RWPE1 (cell line): ENCODE measurements around the gene PCED1B.
"Not testable (repeated sequence)": the region's sequence is repeated elsewhere in the genome, so short reads cannot be mapped to it uniquely, and the experiment has no call there.

Source experiments
- CTCF ChIA-PET: fragments of 350-600 bp; sonication (Branson Sonifier 250); formaldehyde crosslinking; extraction: SDS; loops from one replicate; lab custom pipeline; 2021; lab: Yijun Ruan, JAX
- POLR2A ChIA-PET: fragments of 400-600 bp; formaldehyde crosslinking; extraction: SDS; loops from one replicate; lab custom pipeline; 2020; ENCODE audit warnings: antibody characterized with exemption; ENCODE audit not compliant: low non-redundant PET; lab: Yijun Ruan, JAX
- DNase-seq: peaks from one replicate; pipeline ENCODE4 v3.0.0; 2012; ENCODE audit warnings: low spot score
- H3K27ac ChIP-seq: fragments of 450-650 bp; 2 replicates; pipeline ENCODE4 v1.5.1; 2017
- TF ChIP-seq, protein P1 (sequence below): fragments of 450-650 bp; conservative IDR thresholded peaks from 2 replicates; pipeline ENCODE4 v1.5.1; 2017; ENCODE audit warnings: low read depth, mild to moderate bottlenecking

Gene PCED1B

DNA sequence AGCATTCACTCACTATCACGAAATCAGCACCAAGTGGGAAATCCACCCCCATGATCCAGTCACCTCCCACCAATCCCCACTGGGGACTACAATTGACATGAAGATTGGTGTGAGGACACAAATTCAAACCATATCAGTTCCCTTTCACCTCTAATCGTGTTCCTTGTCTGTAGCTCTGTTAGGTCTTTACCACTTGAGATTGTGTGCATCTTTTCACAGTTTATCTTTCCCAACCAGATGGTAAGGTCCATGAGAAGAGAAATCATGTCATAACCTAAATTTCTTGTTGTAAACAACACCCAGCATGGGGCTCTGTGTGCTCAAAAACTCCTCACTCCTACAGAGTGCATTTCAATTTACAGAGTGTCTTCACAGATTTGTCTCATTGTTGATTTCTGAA, 27.1 kb upstream of the PCED1B start:
- POLR2A ChIA-PET = no interaction called here
- H3K27ac ChIP-seq = no peak overlapping the region
- TF ChIP-seq, protein P1, sequence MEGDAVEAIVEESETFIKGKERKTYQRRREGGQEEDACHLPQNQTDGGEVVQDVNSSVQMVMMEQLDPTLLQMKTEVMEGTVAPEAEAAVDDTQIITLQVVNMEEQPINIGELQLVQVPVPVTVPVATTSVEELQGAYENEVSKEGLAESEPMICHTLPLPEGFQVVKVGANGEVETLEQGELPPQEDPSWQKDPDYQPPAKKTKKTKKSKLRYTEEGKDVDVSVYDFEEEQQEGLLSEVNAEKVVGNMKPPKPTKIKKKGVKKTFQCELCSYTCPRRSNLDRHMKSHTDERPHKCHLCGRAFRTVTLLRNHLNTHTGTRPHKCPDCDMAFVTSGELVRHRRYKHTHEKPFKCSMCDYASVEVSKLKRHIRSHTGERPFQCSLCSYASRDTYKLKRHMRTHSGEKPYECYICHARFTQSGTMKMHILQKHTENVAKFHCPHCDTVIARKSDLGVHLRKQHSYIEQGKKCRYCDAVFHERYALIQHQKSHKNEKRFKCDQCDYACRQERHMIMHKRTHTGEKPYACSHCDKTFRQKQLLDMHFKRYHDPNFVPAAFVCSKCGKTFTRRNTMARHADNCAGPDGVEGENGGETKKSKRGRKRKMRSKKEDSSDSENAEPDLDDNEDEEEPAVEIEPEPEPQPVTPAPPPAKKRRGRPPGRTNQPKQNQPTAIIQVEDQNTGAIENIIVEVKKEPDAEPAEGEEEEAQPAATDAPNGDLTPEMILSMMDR = no peak
- CTCF ChIA-PET = no interaction called here
- DNase-seq = no peak

DNA sequence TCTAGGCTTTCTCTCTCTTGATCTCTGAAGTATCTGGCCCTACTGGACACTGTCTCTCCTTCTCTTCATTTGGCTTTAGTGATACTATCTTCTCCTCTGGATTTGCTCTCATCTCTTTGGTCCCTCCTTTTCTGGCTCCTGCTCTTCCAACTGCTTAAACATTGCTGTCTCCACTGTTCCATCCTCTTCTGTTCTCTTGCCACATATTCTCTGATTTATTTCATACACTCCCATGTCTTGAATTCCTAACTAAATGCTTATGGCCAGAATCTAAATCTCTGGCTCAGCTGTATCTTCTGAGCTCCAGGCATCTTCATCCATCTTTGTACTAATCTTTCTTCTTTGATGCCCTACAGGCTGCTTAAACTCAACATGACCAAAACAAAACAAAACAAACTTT, 25.5 kb upstream of the PCED1B start:
- POLR2A ChIA-PET = no interaction called here
- no peak for DNase-seq
- TF ChIP-seq, protein P1 = no peak
- H3K27ac ChIP-seq = no peak overlapping the region
- CTCF ChIA-PET = interaction anchor here (1.4 kb wide), 1 partner anchor 17 kb away, joined by 5 read pairs; no protein-coding TSS in a partner anchor

DNA sequence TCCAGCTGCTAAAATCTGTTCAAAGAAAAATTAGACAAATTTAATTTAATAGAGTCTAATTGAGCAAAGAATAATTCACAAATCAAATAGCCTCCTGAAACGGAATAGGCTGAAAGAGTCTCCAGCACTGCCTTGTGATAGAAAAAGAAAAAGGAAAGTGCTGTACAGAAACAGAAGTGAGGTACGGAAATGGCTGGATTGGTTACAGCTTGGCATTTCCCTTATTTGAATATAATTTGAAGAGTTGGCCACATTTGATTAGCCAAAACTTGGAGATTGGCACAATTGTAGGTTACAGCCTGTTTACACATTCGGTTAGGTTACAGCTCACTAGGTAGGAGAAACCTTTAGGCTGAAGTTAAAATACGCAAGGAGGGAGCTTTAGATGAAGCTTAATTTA, 24.8 kb upstream of the PCED1B start:
- POLR2A ChIA-PET = no interaction called here
- TF ChIP-seq, protein P1 = no peak
- no peak overlapping the region for H3K27ac ChIP-seq
- CTCF ChIA-PET = interaction anchor here (0.7 kb wide), 1 partner anchor 372 kb away, joined by 3 read pairs; no protein-coding TSS in a partner anchor
- DNase-seq = no peak

DNA sequence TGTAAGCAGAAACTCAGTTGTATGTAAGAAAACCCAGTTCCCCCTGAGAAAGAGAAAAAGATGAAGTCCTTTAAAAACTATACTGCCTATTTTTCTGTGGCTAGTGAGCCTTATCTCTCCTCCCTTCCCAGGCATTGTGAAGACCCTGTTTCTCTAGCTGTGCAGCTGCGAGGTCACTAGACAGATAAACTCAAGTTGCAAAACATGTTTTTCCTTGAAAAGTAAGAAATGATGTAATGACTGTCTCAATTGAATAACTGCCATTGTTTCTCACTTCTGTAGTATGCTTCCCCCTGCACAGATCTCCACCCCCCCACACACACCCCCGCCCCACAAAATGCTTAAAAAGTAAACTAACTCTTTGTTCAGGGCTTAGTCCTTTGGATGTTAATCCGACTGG, 23.6 kb upstream of the PCED1B start:
- H3K27ac ChIP-seq, DNase-seq, POLR2A ChIA-PET, CTCF ChIA-PET: not testable (repeated sequence)

DNA sequence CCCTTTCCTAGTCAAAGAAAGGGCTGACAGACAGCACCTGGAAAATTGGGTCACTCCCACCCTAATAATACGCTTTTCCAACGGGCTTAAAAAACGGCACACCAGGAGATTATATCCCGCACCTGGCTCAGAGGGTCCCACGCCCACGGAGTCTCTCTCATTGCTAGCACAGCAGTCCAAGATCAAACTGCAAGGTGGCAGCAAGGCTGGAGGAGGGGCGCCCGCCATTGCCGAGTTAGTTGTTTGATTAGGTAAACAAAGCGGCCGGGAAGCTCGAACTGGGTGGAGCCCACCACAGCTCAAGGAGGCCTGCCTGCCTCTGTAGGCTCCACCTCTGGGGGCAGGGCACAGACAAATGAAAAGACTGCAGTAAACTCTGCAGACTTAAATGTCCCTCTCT, 22.5 kb upstream of the PCED1B start:
- DNase-seq, CTCF ChIA-PET, H3K27ac ChIP-seq, POLR2A ChIA-PET: not testable (repeated sequence)

DNA sequence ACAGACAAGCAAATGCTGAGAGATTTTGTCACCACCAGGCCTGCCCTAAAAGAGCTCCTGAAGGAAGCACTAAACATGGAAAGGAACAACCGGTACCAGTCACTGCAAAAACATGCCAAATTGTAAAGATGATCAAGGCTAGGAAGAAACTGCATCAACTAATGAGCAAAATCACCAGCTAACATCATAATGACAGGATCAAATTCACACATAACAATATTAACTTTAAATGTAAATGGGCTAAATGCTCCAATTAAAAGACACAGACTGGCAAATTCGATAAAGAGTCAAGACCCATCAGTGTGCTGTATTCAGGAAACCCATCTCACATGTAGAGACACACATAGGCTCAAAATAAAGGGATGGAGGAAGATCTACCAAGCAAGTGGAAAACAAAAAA, 20.8 kb upstream of the PCED1B start:
- POLR2A ChIA-PET, CTCF ChIA-PET, DNase-seq, H3K27ac ChIP-seq: not testable (repeated sequence)

DNA sequence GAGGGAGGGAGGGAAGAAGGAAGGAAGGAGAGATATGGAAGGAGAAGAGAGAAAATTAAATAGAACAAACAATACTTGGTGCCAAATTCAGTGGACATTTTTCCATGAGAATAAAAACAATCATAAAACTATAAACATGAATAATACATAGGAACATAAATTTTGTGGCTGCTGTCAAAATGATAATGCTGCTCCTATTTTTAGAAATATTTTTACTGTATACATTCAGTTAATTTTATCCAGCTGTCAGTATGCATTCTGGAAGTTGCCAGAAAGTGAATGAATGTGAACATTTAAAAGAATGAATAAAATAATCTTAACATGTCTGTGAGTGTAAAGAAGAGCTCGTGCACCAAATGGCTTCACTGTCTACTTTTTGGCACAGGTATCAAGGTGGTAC, 13.9 kb upstream of the PCED1B start:
- POLR2A ChIA-PET = no interaction called here
- TF ChIP-seq, protein P1 = no peak
- H3K27ac ChIP-seq = no peak overlapping the region
- CTCF ChIA-PET = no interaction called here
- DNase-seq = no peak

DNA sequence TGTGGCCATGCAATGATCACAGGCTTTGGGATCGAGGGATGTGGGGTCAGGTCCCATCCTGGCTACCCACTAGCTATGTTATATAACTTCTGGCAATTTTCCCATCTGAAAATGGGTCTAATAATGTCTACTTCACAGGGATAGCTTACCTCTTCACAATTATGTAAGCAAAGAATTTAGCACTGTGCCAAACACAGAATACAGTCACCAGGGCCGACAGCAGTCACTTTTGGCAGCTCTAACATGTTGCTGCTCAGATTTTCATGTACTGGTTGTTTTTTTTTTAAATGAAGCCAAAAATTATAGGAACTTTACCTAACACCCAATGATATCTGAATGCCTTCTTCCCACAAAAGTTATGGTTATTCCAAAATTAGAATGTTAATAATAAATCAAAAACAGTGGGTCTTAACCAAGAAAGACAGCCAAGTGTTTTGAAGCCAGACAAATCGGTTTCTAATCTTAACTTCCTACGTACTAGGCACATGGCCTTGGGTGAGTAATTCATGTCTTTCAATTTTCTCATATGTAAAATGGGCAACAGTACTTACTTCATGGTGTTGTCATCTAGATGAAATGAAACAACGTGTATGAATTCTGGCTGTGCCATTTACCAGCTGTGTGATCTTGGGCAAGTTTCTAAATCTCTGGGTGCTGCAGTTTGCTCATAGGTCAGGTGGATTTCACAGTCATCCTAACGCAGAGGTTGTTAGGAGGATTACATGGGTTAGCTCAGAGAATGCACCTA, 13.0 kb upstream of the PCED1B start:
- CTCF ChIA-PET = no interaction called here
- POLR2A ChIA-PET = no interaction called here
- H3K27ac ChIP-seq = no peak overlapping the region
- no peak for DNase-seq
- TF ChIP-seq, protein P1 = no peak
